Astrocyte (in vitro differentiated cells and primary cell): ENCODE measurements around the gene MTLN. TPM values are rescaled to one million over a fixed set of nuclear protein-coding genes. Genes with fewer than 3 reads are reported as not detected.
"Not testable (repeated sequence)": the region's sequence is repeated elsewhere in the genome, so short reads cannot be mapped to it uniquely, and the experiment has no call there.

Source experiments
- DNase-seq: peaks from one replicate; pipeline ENCODE4 v3.0.0-alpha.2; 2010; ENCODE audit warnings: low read depth
- FAIRE-seq: peaks from 2 replicates; lab custom pipeline; 2011; peaks lifted over from hg19 to GRCh38; lab: Jason Lieb, UNC
- H2AFZ ChIP-seq: 2 replicates; pipeline ENCODE4 v1.6.0; 2012; ENCODE audit warnings: low read depth, low read length, inconsistent platforms
- H3K27ac ChIP-seq: 2 replicates; pipeline ENCODE4 v1.5.1; 2011; ENCODE audit warnings: low read depth, low read length, inconsistent platforms
- H3K27me3 ChIP-seq: 2 replicates; pipeline ENCODE4 v1.6.0; 2011; ENCODE audit warnings: low read length, inconsistent platforms; ENCODE audit not compliant: insufficient read depth
- H3K36me3 ChIP-seq: 2 replicates; pipeline ENCODE4 v1.5.1; 2011; ENCODE audit warnings: low read length, inconsistent platforms; ENCODE audit not compliant: insufficient read depth
- H3K4me1 ChIP-seq: 2 replicates; pipeline ENCODE4 v1.5.1; 2011; ENCODE audit warnings: low read length, inconsistent platforms; ENCODE audit not compliant: insufficient read depth
- H3K4me2 ChIP-seq: 2 replicates; pipeline ENCODE4 v1.6.0; 2012; ENCODE audit warnings: low read length, inconsistent platforms
- H3K4me3 ChIP-seq: 2 replicates; pipeline ENCODE4 v1.5.1; 2011; ENCODE audit warnings: low read depth, mild to moderate bottlenecking, low read length, inconsistent platforms; ENCODE audit not compliant: insufficient read depth
- H3K79me2 ChIP-seq: 2 replicates; pipeline ENCODE4 v1.6.0; 2012; ENCODE audit warnings: mild to moderate bottlenecking, low read length, inconsistent platforms; ENCODE audit not compliant: insufficient read depth
- H3K9ac ChIP-seq: 2 replicates; pipeline ENCODE4 v1.6.0; 2012; ENCODE audit warnings: mild to moderate bottlenecking, low read length, inconsistent platforms
- H3K9me3 ChIP-seq: 2 replicates; pipeline ENCODE4 v1.5.1; 2012; ENCODE audit warnings: low read depth, mild to moderate bottlenecking, low read length, inconsistent platforms; ENCODE audit not compliant: insufficient read depth
- H4K20me1 ChIP-seq: 2 replicates; pipeline ENCODE4 v1.6.0; 2012; ENCODE audit warnings: low read length, inconsistent platforms; ENCODE audit not compliant: insufficient read depth
- H3K27ac Mint-ChIP-seq: one replicate; pipeline ENCODE4 v1.8.0; 2021; ENCODE audit warnings: mild to moderate bottlenecking, mixed read lengths; ENCODE audit not compliant: unreplicated experiment
- H3K27me3 Mint-ChIP-seq: one replicate; pipeline ENCODE4 v1.8.0; 2021; ENCODE audit warnings: low read depth, mixed read lengths; ENCODE audit not compliant: unreplicated experiment
- H3K36me3 Mint-ChIP-seq: one replicate; pipeline ENCODE4 v1.8.0; 2021; ENCODE audit warnings: low read depth, mixed read lengths; ENCODE audit not compliant: unreplicated experiment
- H3K4me1 Mint-ChIP-seq: one replicate; pipeline ENCODE4 v1.8.0; 2021; ENCODE audit warnings: low read depth, mixed read lengths; ENCODE audit not compliant: unreplicated experiment
- H3K4me3 Mint-ChIP-seq: one replicate; pipeline ENCODE4 v1.8.0; 2021; ENCODE audit warnings: mild to moderate bottlenecking, moderate library complexity, mixed read lengths; ENCODE audit not compliant: unreplicated experiment
- H3K9me3 Mint-ChIP-seq: one replicate; pipeline ENCODE4 v1.8.0; 2021; ENCODE audit warnings: mild to moderate bottlenecking, mixed read lengths; ENCODE audit not compliant: unreplicated experiment
- CTCF ChIP-seq: IDR thresholded peaks from 2 replicates; pipeline ENCODE4 v1.5.1; 2011; ENCODE audit warnings: low read depth, mild to moderate bottlenecking, inconsistent platforms, low read length, moderate library complexity; ENCODE audit not compliant: insufficient read depth
- EZH2 ChIP-seq: IDR thresholded peaks from 2 replicates; pipeline ENCODE4 v1.6.1; 2012; ENCODE audit warnings: mild to moderate bottlenecking, low read length, inconsistent platforms; ENCODE audit not compliant: insufficient read depth
- total RNA-seq: library from RNA; stranded (reverse); gene quantifications from 2 replicates; pipeline ENCODE4 v1.2.1, GENCODE V29; 2021

Gene MTLN
- total RNA-seq, 1 donor from 2014 or later = 22.2 TPM

- DNase-seq = no peak
- Histone ChIP-seq H3K4me3 (no peak overlapping the region), H3K4me1 (peaks cover 5% of the 10 kb centered on the region), H3K27me3 (peaks cover 20% of the 10 kb centered on the region), H3K4me2 (no peak overlapping the region), H3K9ac (no peak overlapping the region), H2AFZ (no peak overlapping the region), H3K9me3 (no peaks in the 10 kb centered on the region), H4K20me1 (no peaks in the 10 kb centered on the region), H3K79me2 (no peaks in the 10 kb centered on the region), H3K27ac (no peak overlapping the region), H3K36me3 (no peaks in the 10 kb centered on the region)
- peaks cover 9% of the 10 kb centered on the region for H3K9me3 Mint-ChIP-seq
- peaks cover 14% of the 10 kb centered on the region for H3K27me3 Mint-ChIP-seq
- no peak overlapping the region for H3K4me3 Mint-ChIP-seq
- H3K27ac Mint-ChIP-seq = no peak overlapping the region
- H3K36me3 Mint-ChIP-seq = no peaks in the 10 kb centered on the region
- peaks cover 7% of the 10 kb centered on the region for H3K4me1 Mint-ChIP-seq
- FAIRE-seq = no peak
- TF ChIP-seq EZH2 = no peak
- TF ChIP-seq CTCF = no peak
Measured at GRCh38 chr2:110221938-110222337, 9.6 kb upstream of the MTLN start.

- DNase-seq (no peak), FAIRE-seq (no peak)
- peak overlapping the region; percentile 51 for H3K27ac Mint-ChIP-seq
- no peaks in the 10 kb centered on the region for H3K36me3 Mint-ChIP-seq
- H3K4me2 ChIP-seq = peak overlapping the region; percentile 32
- H3K27ac ChIP-seq = no peak overlapping the region
- H3K9ac ChIP-seq = no peak overlapping the region
- H2AFZ ChIP-seq = no peak overlapping the region
- H3K4me1 Mint-ChIP-seq = peaks cover 7% of the 10 kb centered on the region
- no peaks in the 10 kb centered on the region for H3K79me2 ChIP-seq
- H3K4me3 ChIP-seq = no peak overlapping the region
- no peaks in the 10 kb centered on the region for H4K20me1 ChIP-seq
- H3K9me3 Mint-ChIP-seq = peaks cover 10% of the 10 kb centered on the region
- TF ChIP-seq EZH2 = no peak
- no peak for TF ChIP-seq CTCF
- no peaks in the 10 kb centered on the region for H3K36me3 ChIP-seq
- no peak overlapping the region for H3K4me3 Mint-ChIP-seq
- peaks cover 5% of the 10 kb centered on the region for H3K4me1 ChIP-seq
- H3K27me3 ChIP-seq = peaks cover 20% of the 10 kb centered on the region
- H3K27me3 Mint-ChIP-seq = peaks cover 13% of the 10 kb centered on the region
- no peaks in the 10 kb centered on the region for H3K9me3 ChIP-seq
Measured at GRCh38 chr2:110220190-110220564, 7.8 kb upstream of the MTLN start.

- Mint-ChIP-seq H3K4me1 (peaks cover 7% of the 10 kb centered on the region), H3K27ac (peak overlapping the region; percentile 51), H3K27me3 (peaks cover 13% of the 10 kb centered on the region), H3K4me3 (no peak overlapping the region), H3K36me3 (no peaks in the 10 kb centered on the region), H3K9me3 (peaks cover 10% of the 10 kb centered on the region)
- Histone ChIP-seq H3K4me2 (peak overlapping the region; percentile 32), H3K27me3 (peaks cover 18% of the 10 kb centered on the region), H3K79me2 (no peaks in the 10 kb centered on the region), H4K20me1 (no peaks in the 10 kb centered on the region), H3K9me3 (no peaks in the 10 kb centered on the region), H3K27ac (no peak overlapping the region), H3K36me3 (no peaks in the 10 kb centered on the region), H3K4me1 (peaks cover 5% of the 10 kb centered on the region), H2AFZ (no peak overlapping the region), H3K9ac (no peak overlapping the region), H3K4me3 (no peak overlapping the region)
- peak; percentile 69 for FAIRE-seq
- TF ChIP-seq EZH2 = no peak
- no peak for TF ChIP-seq CTCF
- peak; percentile 83 for DNase-seq
Measured at GRCh38 chr2:110219496-110220189, 7.3 kb upstream of the MTLN start.

GRCh38 chr2:110218889-110219288 is 6.5 kb upstream of the MTLN start:
- H3K27ac ChIP-seq, H3K27ac Mint-ChIP-seq, H3K9me3 ChIP-seq, H3K79me2 ChIP-seq, DNase-seq, FAIRE-seq, H3K4me3 ChIP-seq, H3K4me3 Mint-ChIP-seq, H2AFZ ChIP-seq, H3K36me3 Mint-ChIP-seq, H4K20me1 ChIP-seq, H3K9ac ChIP-seq, H3K36me3 ChIP-seq, H3K4me1 ChIP-seq, H3K4me1 Mint-ChIP-seq: not testable (repeated sequence)
- peaks cover 13% of the 10 kb centered on the region for H3K27me3 Mint-ChIP-seq
- peaks cover 15% of the 10 kb centered on the region for H3K9me3 Mint-ChIP-seq
- peaks cover 12% of the 10 kb centered on the region for H3K27me3 ChIP-seq
- peak overlapping the region; percentile 32 for H3K4me2 ChIP-seq
